HG02884 (cell line): Measurements from ENCODE around the gene ATP10A.
A peak's percentile ranks its signal among the peaks of the same experiment; 100 is the strongest.
"Not testable (repeated sequence)": the region's sequence is repeated elsewhere in the genome, so short reads cannot be mapped to it uniquely, and the experiment has no call there.

ENCODE experiments used
- ATAC-seq: cut with Tn5 transposase; IDR thresholded peaks from one replicate; pipeline ENCODE4 v1.9.1; 2021; ENCODE audit warnings: mild to moderate bottlenecking, moderate library complexity; ENCODE audit not compliant: unreplicated experiment

ATP10A gene

DNA sequence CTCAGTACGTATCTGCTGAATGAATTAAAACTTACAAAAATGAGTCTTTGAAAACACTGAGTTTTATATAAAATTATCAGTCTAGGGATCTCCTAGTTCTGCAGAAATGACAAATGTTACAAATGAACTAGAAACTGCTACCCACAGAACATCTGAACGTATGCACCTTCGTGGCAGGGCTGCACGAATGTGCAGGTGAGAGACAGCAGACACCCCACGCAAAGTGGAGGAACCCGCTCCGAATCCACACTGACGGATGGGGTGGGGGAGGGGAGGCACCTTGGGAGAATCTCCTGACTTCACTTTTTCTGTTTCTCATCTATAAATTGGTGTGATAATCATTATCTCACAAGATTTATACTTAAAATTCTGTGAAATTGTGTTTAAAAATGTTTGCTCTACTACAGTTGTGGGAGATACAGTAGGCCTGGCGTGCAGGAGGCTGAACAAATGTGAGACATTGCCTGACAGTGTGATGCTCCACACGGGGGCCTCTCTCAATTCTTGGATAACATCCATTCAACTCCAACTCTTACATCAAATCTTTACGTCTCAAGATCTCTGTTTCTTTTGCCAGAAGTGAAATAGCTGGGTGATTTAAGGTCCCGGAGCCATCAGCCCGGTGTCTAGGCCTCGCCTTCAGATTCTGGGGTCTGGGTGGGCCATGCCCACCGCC lies 86.9 kb downstream of the ATP10A start:
- no peak for ATAC-seq

DNA sequence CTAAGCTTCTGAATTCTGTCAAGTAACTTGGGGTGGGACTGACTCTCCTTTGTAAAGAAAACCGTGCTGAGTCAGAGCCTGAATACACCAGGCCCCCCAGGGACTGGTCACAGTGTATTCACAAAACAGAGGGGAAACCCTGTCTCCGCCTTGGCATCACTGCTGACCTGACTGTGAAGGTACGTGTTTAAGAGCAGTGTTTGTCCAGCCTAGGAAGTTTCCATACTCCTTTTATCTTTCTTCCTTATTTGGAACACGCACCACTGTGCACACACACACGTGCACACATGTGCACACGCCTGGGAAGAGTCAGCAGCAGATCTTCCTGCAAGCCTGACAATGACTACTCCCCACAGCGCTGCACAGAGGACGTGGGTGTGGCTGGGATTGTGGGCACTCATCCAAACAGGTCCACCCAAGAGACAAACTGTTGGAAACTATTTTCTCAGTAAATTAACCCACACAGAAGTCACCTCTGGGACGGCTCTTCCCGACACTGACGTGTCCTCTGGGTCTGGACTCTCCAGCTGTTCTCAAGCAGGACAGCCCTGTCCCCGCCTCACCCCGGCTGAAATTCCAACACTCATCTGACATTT lies 87.7 kb downstream of the ATP10A start:
- peak; percentile 92 for ATAC-seq

DNA sequence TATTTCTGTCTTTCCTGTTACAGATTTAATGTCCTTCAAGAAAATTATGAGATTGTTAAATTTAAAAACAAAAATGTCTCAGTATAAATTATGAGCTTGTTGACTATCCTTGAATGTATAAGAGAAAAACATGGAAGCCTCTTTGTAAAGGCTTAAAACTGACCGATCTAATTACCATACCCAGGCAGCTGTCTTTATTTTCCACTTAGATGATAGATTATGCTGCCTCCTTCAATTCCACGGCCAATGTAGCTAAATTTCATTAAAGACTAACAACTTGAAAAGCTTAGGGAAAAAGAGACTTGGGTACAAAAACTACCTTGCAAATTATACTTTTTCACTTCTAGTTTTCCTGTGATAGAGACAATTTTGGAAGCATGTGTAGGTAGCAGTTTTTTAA lies 88.3 kb downstream of the ATP10A start:
- ATAC-seq, result no peak

DNA sequence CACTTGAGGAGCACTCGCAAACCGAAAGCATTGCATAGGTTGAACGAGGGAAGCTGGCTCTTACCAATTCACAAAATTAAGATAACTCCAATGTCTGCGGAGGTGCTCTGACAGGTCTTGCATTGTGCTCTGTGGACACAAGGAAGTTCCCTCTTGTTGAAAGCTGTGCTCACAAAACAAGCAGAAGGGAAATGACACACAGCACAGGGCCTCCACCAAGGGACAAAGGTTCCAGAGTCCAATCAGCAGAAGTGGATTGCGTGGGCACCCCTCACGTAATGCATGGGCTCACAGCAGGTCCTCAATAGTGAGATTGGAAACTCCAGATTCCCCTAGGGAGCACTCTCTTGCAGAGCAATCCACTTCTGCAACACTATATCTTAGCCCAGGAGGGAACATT lies 89.9 kb downstream of the ATP10A start:
- ATAC-seq, result no peak

DNA sequence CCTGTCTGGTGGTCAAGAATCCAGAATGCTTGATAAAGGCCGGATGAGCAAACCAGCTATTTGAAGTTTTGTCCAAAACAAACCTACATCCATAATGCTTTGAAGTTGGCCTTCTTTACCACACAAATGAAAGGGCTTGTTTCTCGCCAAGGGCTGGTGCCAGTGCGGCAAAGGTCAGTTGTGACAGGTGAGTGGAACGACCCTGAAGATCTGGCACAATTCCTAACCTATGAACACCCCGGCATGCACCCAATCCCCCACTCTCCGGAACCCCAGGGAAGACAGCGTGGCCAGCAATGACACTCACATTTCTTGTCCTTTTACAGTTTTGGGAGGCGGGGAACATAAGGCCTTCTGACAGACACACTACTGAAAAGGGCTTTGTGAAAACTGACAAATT lies 90.6 kb downstream of the ATP10A start:
- ATAC-seq, result no peak

DNA sequence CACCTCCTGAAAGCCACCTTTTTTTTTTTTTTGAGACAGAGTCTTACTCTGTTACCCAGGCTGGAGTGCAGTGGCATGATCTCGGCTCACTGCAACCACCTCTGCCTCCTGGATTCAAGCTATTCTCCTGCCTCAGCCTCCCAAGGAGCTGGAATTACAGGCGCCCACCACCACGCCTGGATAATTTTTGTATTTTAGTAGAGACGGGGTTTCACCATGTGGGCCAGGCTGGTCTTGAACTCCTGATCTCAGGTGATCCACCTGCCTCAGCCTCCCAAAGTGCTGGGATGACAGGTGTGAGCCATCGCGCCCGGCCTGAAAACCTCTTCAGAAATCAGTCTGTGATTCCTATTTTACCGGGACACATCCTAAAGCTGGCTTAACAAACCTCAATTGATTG lies 91.4 kb downstream of the ATP10A start:
- not testable (repeated sequence) for ATAC-seq

DNA sequence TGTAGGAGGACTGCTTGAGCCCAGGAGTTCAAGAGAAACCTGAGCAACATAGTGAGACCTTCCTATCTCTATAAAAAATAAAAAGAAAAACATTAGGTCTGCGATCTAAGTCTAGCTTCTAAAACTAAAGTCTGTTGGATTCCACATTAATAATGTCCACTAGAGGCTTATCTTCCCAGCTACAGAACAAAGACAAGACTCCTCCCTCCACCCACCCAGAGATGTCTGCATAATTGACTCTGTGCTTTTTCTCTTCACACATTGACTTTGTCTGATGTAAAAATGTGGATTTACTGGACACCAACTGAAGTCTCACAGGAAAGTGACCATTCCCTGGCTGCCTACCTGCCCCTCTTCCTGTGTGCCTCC lies 91.8 kb downstream of the ATP10A start:
- no peak for ATAC-seq

DNA sequence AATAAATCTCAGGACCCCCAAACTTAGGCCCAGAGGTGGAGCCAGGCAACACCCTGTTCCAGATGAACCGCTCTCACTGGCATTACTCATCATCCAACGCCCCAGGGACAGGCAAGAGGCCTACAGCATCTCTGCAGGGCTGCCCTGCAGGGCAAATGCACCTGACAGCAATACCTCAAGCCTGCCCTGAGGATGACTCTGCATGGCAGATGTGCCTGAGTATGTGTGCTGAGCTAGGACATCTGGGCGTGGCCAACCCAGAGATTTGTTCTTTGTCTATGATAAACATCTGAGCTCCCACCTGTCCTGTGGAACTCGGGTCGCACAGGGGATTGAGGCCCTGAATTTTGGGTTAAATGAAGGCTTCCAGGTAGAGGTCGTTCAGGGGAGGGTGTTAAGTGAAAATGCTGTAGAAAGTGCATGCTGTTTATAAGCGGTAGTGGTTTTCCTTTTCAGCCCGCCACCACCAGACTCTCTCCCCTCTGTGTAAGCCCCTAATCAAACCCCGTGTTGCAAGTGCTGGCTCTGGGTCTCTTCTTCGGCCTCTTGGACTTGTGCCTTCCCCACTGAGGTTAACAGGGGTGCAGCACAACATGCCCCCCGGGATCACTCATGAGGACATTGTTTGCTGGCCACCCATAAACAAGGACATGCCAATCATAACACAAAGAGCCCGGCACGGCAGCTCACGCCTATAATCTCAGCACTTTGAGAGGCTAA lies 92.3 kb downstream of the ATP10A start:
- no peak for ATAC-seq

DNA sequence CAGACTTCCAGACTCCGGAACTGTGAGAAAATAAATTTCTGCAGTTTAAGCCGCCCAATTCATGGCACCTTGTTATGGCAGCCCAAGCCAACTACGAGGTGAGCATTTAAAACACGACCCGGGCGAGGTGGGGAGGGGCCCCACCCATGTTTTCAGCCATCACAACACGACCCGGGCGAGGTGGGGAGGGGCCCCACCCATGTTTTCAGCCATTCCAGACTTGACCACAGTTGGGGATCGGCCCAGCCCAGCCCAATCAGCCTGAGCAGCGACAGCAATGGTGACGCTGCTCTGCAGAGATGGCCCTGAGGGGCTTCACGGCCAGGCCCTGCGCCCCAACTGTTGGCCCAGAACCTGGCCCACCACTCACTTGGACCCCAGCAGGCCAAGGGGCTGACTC lies 93.1 kb downstream of the ATP10A start:
- ATAC-seq, result no peak

DNA sequence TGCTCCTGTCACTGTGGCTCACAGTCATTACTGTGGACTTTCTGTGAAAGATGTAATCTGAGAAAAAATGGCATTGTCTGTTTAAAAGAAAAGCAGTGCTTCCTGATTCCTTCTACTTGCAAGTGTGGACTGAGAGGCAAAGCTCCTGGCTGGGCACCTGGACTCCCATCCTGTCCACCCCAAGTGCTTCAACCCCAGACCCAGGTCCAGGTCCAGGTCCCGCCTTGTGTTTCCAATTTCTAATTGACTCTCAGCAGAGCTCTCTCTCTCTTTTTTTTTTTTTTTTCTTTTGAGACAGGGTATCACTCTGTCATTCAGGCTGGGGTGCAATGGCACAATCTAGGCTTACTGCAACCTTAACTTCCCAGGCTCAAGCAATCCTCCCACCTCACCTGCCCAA lies 94.9 kb downstream of the ATP10A start:
- no peak for ATAC-seq

DNA sequence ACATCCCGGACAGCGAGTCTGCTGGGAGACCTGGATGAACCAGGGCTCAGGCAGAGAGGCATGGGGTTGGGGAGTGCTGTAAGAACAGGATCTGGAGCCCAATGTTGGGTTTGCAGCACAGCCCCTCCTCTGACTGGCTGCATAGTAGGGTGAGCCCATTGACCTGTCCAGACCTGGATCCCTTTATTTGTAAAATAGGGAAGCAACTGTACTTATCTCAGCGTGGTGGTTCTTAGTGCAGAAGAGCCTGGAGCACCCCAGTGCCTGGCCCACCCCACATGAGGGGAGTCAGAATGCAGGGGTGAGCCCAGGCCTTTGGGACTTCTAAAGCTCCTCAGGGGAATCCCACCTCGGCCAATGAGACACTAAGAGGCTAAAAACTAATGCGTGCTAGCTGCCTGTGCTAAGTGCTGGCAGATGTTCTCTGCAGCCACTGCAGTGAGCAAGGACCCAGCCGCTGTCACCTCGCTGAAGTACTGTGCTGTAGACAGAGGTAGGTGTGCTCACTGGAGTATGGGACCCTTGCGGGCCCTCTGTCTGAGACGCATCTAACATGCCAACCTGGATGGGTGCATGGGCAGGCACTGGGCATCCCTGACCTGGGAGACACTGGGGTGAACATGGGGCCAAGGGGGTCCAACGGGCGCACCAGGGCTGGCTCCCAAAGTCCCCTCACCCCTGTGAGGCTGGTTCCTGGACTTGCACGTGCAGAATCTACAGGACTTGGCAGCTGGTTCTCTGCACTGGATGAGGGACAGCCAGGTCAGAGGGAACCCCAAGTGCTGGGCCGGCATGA lies 95.6 kb downstream of the ATP10A start:
- ATAC-seq, result no peak

DNA sequence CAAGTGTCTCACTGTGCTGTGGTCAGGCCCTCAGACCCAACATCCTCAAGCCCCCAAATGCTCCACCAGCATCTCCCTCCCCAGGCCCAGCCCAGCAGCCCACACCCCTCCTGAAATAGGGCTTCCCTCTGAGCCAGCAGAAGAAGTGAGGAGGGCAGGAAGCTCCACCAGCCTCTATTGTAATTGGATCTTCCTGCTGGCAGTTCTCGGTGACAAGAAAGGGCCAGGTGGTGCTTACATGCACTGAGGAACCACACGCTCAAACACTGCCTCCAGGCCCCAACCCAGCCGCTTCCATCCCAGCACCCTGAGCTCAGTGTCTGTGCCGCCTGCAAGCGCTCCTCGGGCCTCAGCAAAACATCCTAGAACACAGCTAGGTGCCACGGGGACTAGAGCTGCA lies 96.7 kb downstream of the ATP10A start:
- ATAC-seq, result no peak

DNA sequence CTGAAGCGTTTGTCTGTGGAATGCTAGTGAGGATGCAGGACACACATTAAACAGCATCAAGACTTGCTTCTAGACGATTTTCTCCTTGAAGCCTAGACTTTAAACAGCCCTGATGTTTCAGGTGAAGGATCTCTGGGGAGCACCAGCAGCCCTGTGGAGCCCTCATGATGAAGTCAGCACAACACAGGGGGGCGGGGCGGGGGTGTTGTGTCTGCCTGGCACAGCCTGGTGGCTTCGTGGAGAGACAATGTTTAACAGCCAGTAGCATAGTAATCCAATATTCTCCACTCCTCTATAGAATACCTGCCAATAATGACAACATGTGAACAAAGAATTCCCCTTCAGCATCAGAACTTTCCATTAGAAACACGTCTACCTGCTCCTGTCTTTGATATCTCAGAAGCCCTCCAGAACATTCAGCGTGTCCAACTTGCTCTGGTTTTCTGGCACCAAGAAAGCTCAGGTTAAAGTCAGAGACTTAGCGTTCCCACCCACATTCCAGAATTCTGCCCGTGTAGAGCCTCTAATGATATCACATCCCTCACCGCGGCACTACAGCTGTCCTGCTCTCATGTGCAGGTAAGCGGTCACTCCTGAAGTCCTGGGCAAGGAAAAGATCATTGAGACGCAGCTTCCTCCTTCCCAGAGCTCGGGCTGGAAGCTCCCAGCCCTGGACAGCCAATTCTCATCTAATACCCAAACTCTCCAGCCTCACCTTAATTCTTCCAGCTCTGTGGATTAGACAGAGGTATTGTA lies 98.0 kb downstream of the ATP10A start:
- no peak for ATAC-seq

DNA sequence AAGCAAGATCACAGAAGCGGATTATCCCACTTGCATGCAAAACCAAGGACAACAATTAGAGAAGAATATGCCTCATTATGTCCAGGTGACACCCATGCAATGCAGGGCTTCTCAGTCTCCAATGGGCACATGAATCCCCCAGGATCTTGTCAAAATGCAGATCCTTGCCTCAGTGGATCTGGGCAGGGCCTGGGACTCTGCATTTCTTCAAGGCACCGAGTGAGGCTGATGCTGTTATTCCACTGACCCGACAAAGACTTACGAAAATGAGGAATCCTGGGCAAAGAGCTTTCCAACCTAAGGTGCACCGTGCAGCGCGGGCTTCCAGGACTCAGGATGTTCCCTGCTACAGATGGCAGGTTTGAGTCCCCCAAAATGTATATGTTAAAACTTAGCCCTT lies 99.2 kb downstream of the ATP10A start:
- ATAC-seq, result no peak

DNA sequence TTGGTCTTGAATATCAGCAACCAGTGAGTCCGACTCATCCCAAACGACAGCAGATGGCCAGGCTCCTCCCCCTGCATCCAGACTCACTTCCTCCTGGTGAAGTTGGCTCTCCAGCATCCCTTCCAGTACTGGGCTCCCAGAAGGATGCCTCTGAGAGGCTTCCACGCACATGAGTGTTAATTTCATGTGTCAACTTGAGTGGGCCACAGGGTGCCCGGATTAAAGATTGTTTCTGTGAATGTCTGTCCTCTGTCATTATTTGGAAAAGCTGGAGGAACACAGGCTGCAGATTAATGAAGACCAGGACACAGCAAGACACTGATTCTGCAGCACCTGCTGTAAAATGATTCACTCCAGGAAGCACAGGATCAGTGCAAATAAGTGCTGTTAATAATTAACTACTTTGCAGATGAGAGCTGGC lies 99.8 kb downstream of the ATP10A start:
- no peak for ATAC-seq

DNA sequence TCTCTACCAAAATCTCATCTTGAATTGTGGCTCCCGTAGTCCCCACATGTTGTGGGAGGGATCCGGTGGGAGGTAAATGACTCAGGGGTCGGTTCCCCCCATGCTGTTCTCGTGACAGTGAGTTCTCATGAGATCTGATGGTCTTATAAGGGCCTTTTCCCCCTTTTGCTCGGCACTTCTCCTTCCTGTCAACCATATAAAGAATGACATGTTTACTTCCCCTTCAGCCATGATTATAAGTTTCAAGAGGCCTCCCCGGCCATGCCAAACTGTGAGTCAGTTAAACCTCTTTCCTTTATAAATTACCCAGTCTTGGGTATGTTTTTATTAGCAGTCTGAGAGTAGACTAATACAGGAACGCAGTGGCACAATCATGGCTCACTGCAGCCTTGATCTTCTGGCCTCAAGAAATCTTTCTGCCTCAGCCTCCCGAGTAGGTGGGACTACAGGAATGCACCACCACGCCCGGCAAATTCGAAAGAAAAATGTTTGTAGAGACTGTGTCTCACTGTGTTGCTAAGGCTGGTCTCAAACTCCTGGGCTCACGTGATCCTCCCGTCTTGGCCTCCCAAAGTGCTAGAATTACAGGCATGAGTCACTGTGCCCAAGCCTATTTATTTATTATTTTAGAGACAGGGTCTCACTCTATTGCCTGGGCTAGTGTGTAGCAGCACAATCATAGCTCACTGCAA lies 101.0 kb downstream of the ATP10A start:
- no peak for ATAC-seq

DNA sequence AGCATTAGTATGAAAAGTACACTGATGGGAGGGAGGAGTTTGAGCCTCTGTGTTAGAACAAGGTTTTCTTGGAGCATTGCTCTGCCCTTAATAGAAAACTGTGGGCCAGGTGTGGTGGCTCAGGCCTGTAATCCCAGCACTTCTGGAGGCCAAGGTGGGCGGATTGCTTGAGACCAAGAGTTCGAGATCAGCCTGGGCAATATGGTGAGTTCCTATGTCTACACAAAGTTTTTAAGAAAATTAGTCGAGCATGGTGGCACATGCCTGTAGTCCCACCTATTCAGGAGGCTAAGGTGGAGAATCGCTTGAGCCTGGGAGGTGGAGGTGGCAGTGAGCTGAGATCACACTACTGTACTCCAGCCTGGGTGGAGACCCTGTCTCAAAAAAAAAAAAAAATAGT lies 103.7 kb downstream of the ATP10A start:
- no peak for ATAC-seq

DNA sequence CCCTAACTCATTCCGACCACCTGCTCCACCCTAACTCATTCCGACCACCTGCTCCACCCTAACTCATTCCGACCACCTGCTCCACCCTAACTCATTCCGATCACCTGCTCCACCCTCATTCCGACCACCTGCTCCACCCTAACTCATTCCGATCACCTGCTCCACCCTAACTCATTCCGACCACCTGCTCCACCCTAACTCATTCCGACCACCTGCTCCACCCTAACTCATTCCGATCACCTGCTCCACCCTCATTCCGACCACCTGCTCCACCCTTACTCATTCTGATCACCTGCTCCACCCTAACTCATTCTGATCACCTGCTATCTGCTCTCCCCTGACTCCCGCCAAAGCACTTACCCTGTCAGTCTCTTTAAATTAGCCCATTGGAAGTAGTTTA lies 104.5 kb downstream of the ATP10A start:
- not testable (repeated sequence) for ATAC-seq

DNA sequence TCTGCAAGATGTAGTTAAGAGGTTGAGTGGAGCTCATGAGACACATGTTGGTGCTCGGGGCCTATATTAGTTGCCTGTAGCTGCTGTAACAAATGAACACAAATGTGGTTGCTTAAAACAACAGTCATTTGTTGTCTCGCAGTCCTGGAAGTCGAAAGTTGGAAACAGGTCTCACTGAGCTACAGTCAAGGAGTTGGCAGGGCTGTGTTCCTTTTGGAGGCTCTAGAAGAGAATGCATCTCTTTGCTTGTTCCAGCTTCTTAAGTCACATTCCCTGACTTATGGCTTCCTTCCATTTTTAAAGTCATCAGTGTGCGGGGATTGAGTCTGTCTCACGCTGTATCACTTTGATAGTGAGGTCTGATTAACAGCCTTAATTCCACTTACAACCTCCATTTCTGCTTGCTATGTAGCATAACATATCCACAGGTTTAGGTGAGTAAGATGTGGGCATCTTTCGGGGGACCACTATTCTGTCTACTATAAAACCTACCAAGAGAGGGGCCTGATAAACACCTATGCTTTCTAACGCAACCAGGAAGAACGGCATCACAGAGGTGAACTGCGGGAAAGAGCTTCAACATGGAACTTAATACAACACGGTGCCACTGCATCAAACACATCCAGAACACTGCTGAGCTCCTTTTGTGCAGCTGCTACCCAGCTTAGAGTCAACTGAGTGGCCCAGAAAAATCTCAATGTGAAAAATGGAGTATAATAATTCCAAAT lies 119.4 kb downstream of the ATP10A start:
- no peak for ATAC-seq
